PC-9 (cell line): Measurements from ENCODE around the gene SLC38A6. TPM values are rescaled to one million over a fixed set of nuclear protein-coding genes. Genes with fewer than 3 reads are reported as not detected.
A peak's percentile ranks its signal among the peaks of the same experiment; 100 is the strongest.

Experiments used
- BruUV-seq: library from RNA; stranded (reverse); fragments of 400-500 nt; replicated peaks from 2 replicates; lab custom pipeline; 2021; lab: Mats Ljungman, UMichigan
- CTCF ChIA-PET: fragments of 300-600 bp; sonication (Branson Sonifier 250); formaldehyde crosslinking; loops from one replicate; lab custom pipeline; 2022; ENCODE audit warnings: antibody characterized with exemption; lab: Charles Lee
- POLR2A ChIA-PET: fragments of 300-600 bp; sonication (Branson Sonifier 250); formaldehyde crosslinking; loops from one replicate; lab custom pipeline; 2022; ENCODE audit warnings: antibody characterized with exemption; ENCODE audit not compliant: unreplicated experiment; lab: Charles Lee
- DNase-seq, 2 experiments: peaks; one replicate each; pipeline versions ENCODE4 v3.0.0 to v3.0.0-alpha.2; 2015 to 2022; ENCODE audit warnings: mixed read lengths in 1 of 2
- H2AFZ ChIP-seq: fragments of 200-600 bp; sonication (generic); 2 replicates; pipeline ENCODE4 v1.8.1; 2017; ENCODE audit warnings: antibody characterized with exemption
- H3F3A ChIP-seq: fragments of 200-600 bp; sonication (generic); 2 replicates; pipeline ENCODE4 v1.8.1; 2017; ENCODE audit warnings: antibody characterized with exemption, mild to moderate bottlenecking, low read depth; ENCODE audit not compliant: insufficient read depth
- H3K27ac ChIP-seq: fragments of 200-600 bp; sonication (generic); 2 replicates; pipeline ENCODE4 v1.6.1; 2016; ENCODE audit warnings: mixed run types
- H3K27me3 ChIP-seq: fragments of 200-600 bp; sonication (generic); 2 replicates; pipeline ENCODE4 v1.6.1; 2016; ENCODE audit warnings: low read depth, mixed run types; ENCODE audit not compliant: insufficient read depth
- H3K36me3 ChIP-seq: fragments of 200-600 bp; sonication (generic); 2 replicates; pipeline ENCODE4 v1.6.1; 2016; ENCODE audit warnings: low read depth, mixed run types
- H3K4me1 ChIP-seq: fragments of 200-600 bp; sonication (generic); replicated peaks from 2 replicates; pipeline ENCODE4 v1.6.1; 2016; ENCODE audit warnings: mixed run types; ENCODE audit not compliant: insufficient read depth
- H3K4me2 ChIP-seq: fragments of 200-600 bp; sonication (generic); 2 replicates; pipeline ENCODE4 v1.6.1; 2017; ENCODE audit warnings: mixed run types
- H3K4me3 ChIP-seq: fragments of 200-600 bp; sonication (generic); 2 replicates; pipeline ENCODE4 v1.6.1; 2016; ENCODE audit warnings: mixed run types
- H3K79me2 ChIP-seq: fragments of 200-600 bp; sonication (generic); 2 replicates; pipeline ENCODE4 v1.6.1; 2017; ENCODE audit warnings: low read depth, mixed run types
- H3K9me2 ChIP-seq: fragments of 200-600 bp; sonication (generic); 2 replicates; pipeline ENCODE4 v1.8.1; 2017; ENCODE audit warnings: mild to moderate bottlenecking; ENCODE audit not compliant: insufficient read depth
- H3K9me3 ChIP-seq: fragments of 200-600 bp; sonication (generic); 2 replicates; pipeline ENCODE4 v1.8.1; 2016; ENCODE audit warnings: low read depth; ENCODE audit not compliant: insufficient read depth
- H4K20me1 ChIP-seq: fragments of 200-600 bp; sonication (generic); 2 replicates; pipeline ENCODE4 v1.8.1; 2017; ENCODE audit not compliant: insufficient read depth
- EZH2 ChIP-seq: fragments of 200-600 bp; sonication (generic); IDR thresholded peaks from 2 replicates; pipeline ENCODE4 v1.8.0; 2017; ENCODE audit warnings: antibody characterized with exemption, low read depth
- intact Hi-C: fragments of 100-400 bp; cut with micrococcal nuclease; formaldehyde crosslinking; loops from one replicate; pipeline ENCODE4 v1.10.0; 2022; ENCODE audit not compliant: unreplicated experiment
- total RNA-seq: library from RNA; stranded (reverse); gene quantifications from 2 replicates; pipeline ENCODE4 v1.2.3, GENCODE V29; 2021
- TF ChIP-seq, protein P1 (sequence below): fragments of 200-600 bp; sonication (generic); conservative IDR thresholded peaks from 2 replicates; pipeline ENCODE4 v1.6.1; 2017; ENCODE audit warnings: mixed run types, antibody characterized with exemption, mild to moderate bottlenecking, moderate library complexity

Gene SLC38A6
- total RNA-seq, 1 experiment from 2014 or later, result 45.5 TPM

DNA sequence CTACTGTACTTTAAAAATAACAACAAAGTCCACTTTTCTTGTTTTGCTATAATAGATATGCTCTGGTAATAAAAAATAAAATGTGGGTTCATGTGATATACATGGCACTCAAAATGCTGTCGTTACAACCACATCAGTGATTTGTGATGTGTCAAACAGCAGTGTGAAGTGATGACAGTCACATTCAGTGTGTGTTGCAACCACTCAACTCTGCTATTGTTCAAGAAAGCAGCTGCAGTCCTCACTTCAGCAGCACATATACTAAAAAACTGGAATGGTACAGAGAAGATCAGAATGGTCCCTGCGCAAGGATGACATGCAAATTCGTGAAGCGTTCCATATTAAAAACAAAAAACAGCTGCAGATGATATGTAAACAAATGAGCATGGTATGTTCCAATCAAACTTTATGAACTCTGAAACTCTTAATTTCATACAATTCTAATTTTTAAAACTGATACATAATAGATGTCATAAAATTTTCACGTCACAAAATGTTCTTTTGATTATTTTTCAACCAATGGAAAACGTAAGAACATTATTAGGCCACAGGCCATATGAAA, 6.9 kb upstream of the SLC38A6 start:
- H3K27me3 ChIP-seq, result no peaks in the 10 kb centered on the region
- peaks cover 25% of the 10 kb centered on the region for H3K79me2 ChIP-seq
- H3K36me3 ChIP-seq, result peaks cover 43% of the 10 kb centered on the region
- no peaks in the 10 kb centered on the region for H4K20me1 ChIP-seq
- peaks cover 12% of the 10 kb centered on the region for H3K4me1 ChIP-seq
- POLR2A ChIA-PET, result no interaction called here
- H3K4me2 ChIP-seq, result no peak overlapping the region
- DNase-seq, result peak in 1 of 2 experiments; percentile 19
- H3F3A ChIP-seq, result peaks cover 13% of the 10 kb centered on the region
- CTCF ChIA-PET, result no interaction called here
- no peaks in the 10 kb centered on the region for H3K9me3 ChIP-seq
- no peak overlapping the region for H3K27ac ChIP-seq
- no peak overlapping the region for H3K4me3 ChIP-seq
- BruUV-seq, result no TSS peak
- intact Hi-C loops, result no loop called here
- H3K9me2 ChIP-seq, result no peaks in the 10 kb centered on the region
- TF ChIP-seq, protein P1, sequence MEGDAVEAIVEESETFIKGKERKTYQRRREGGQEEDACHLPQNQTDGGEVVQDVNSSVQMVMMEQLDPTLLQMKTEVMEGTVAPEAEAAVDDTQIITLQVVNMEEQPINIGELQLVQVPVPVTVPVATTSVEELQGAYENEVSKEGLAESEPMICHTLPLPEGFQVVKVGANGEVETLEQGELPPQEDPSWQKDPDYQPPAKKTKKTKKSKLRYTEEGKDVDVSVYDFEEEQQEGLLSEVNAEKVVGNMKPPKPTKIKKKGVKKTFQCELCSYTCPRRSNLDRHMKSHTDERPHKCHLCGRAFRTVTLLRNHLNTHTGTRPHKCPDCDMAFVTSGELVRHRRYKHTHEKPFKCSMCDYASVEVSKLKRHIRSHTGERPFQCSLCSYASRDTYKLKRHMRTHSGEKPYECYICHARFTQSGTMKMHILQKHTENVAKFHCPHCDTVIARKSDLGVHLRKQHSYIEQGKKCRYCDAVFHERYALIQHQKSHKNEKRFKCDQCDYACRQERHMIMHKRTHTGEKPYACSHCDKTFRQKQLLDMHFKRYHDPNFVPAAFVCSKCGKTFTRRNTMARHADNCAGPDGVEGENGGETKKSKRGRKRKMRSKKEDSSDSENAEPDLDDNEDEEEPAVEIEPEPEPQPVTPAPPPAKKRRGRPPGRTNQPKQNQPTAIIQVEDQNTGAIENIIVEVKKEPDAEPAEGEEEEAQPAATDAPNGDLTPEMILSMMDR, result no peak
- no peak for TF ChIP-seq EZH2
- no peak overlapping the region for H2AFZ ChIP-seq

DNA sequence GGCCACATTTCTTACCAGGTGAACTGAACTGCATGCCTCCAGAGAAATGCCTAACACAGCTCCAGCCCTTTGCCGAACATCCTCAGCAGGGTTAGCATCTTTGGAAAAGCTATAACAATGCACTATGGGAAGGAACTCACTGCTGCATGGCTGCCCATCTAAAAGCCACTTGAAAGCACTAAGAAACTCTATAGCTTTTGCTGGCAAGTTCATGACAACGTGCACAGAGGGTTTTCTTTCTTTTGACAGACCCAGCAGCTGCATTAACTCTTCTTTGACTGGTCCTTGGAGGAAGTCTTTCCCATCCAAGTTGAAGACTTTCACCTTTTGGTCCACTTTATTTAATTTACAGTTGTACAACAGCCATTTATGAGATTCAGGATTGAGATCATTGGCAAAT, 5.5 kb upstream of the SLC38A6 start:
- no peak overlapping the region for H2AFZ ChIP-seq
- H3K9me3 ChIP-seq, result no peaks in the 10 kb centered on the region
- H3K4me1 ChIP-seq, result peaks cover 23% of the 10 kb centered on the region
- no TSS peak for BruUV-seq
- intact Hi-C loops, result no loop called here
- no peak for DNase-seq
- H3K27me3 ChIP-seq, result no peaks in the 10 kb centered on the region
- H3K4me3 ChIP-seq, result no peak overlapping the region
- peaks cover 47% of the 10 kb centered on the region for H3K36me3 ChIP-seq
- H3K4me2 ChIP-seq, result no peak overlapping the region
- no peaks in the 10 kb centered on the region for H4K20me1 ChIP-seq
- peaks cover 38% of the 10 kb centered on the region for H3K79me2 ChIP-seq
- POLR2A ChIA-PET, result no interaction called here
- TF ChIP-seq, protein P1, result no peak
- TF ChIP-seq EZH2, result no peak
- no peak overlapping the region for H3K27ac ChIP-seq
- peaks cover 13% of the 10 kb centered on the region for H3F3A ChIP-seq
- H3K9me2 ChIP-seq, result no peaks in the 10 kb centered on the region
- CTCF ChIA-PET, result no interaction called here

DNA sequence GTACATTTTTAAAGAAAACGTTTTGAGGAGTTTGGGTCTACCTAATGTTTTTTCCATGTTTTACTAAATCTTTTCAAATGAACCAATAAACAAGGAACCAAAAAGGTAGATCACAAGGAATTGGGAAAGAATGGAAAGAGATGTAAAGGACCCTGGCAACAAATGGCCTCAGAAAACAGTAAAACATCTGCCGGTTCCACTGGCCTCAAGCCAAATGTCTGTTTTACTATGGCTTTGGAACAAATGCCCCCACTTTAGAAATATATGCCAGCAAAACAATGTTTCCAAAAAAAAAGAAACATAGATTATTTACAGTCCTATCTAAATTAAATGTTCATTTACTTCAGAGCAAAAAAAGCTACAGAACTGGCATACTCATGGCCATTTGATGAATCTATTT, 3.2 kb upstream of the SLC38A6 start:
- peak in 1 of 2 experiments; percentile 21 for DNase-seq
- Histone ChIP-seq H3K79me2 (peaks cover 57% of the 10 kb centered on the region), H3K9me2 (no peaks in the 10 kb centered on the region), H3K4me3 (no peak overlapping the region), H4K20me1 (no peaks in the 10 kb centered on the region), H3F3A (peaks cover 22% of the 10 kb centered on the region), H3K36me3 (peaks cover 43% of the 10 kb centered on the region), H2AFZ (no peak overlapping the region), H3K27ac (no peak overlapping the region), H3K4me2 (peak overlapping the region; percentile 90; the same call in 1 of the 2 replicates), H3K27me3 (no peaks in the 10 kb centered on the region), H3K9me3 (no peaks in the 10 kb centered on the region), H3K4me1 (peaks cover 31% of the 10 kb centered on the region)
- no TSS peak for BruUV-seq
- TF ChIP-seq EZH2, result no peak
- TF ChIP-seq, protein P1, result no peak
- POLR2A ChIA-PET, result interaction anchor here (0.7 kb wide), 1 partner anchor 214 kb away, joined by 3 read pairs; no protein-coding TSS in a partner anchor
- intact Hi-C loops, result no loop called here
- CTCF ChIA-PET, result no interaction called here
